Astrocyte (in vitro differentiated cells and primary cell): ENCODE results near the gene CPPED1. TPM values are rescaled to one million over a fixed set of nuclear protein-coding genes. Genes with fewer than 3 reads are reported as not detected.

Experiments
- DNase-seq: peaks from one replicate; pipeline ENCODE4 v3.0.0-alpha.2; 2010; ENCODE audit warnings: low read depth
- FAIRE-seq: peaks from 2 replicates; lab custom pipeline; 2011; peaks lifted over from hg19 to GRCh38; lab: Jason Lieb, UNC
- H2AFZ ChIP-seq: 2 replicates; pipeline ENCODE4 v1.6.0; 2012; ENCODE audit warnings: low read depth, low read length, inconsistent platforms
- H3K27ac ChIP-seq: 2 replicates; pipeline ENCODE4 v1.5.1; 2011; ENCODE audit warnings: low read depth, low read length, inconsistent platforms
- H3K27me3 ChIP-seq: 2 replicates; pipeline ENCODE4 v1.6.0; 2011; ENCODE audit warnings: low read length, inconsistent platforms; ENCODE audit not compliant: insufficient read depth
- H3K36me3 ChIP-seq: 2 replicates; pipeline ENCODE4 v1.5.1; 2011; ENCODE audit warnings: low read length, inconsistent platforms; ENCODE audit not compliant: insufficient read depth
- H3K4me1 ChIP-seq: 2 replicates; pipeline ENCODE4 v1.5.1; 2011; ENCODE audit warnings: low read length, inconsistent platforms; ENCODE audit not compliant: insufficient read depth
- H3K4me2 ChIP-seq: 2 replicates; pipeline ENCODE4 v1.6.0; 2012; ENCODE audit warnings: low read length, inconsistent platforms
- H3K4me3 ChIP-seq: 2 replicates; pipeline ENCODE4 v1.5.1; 2011; ENCODE audit warnings: low read depth, mild to moderate bottlenecking, low read length, inconsistent platforms; ENCODE audit not compliant: insufficient read depth
- H3K79me2 ChIP-seq: 2 replicates; pipeline ENCODE4 v1.6.0; 2012; ENCODE audit warnings: mild to moderate bottlenecking, low read length, inconsistent platforms; ENCODE audit not compliant: insufficient read depth
- H3K9ac ChIP-seq: 2 replicates; pipeline ENCODE4 v1.6.0; 2012; ENCODE audit warnings: mild to moderate bottlenecking, low read length, inconsistent platforms
- H3K9me3 ChIP-seq: 2 replicates; pipeline ENCODE4 v1.5.1; 2012; ENCODE audit warnings: low read depth, mild to moderate bottlenecking, low read length, inconsistent platforms; ENCODE audit not compliant: insufficient read depth
- H4K20me1 ChIP-seq: 2 replicates; pipeline ENCODE4 v1.6.0; 2012; ENCODE audit warnings: low read length, inconsistent platforms; ENCODE audit not compliant: insufficient read depth
- H3K27ac Mint-ChIP-seq: one replicate; pipeline ENCODE4 v1.8.0; 2021; ENCODE audit warnings: mild to moderate bottlenecking, mixed read lengths; ENCODE audit not compliant: unreplicated experiment
- H3K27me3 Mint-ChIP-seq: one replicate; pipeline ENCODE4 v1.8.0; 2021; ENCODE audit warnings: low read depth, mixed read lengths; ENCODE audit not compliant: unreplicated experiment
- H3K36me3 Mint-ChIP-seq: one replicate; pipeline ENCODE4 v1.8.0; 2021; ENCODE audit warnings: low read depth, mixed read lengths; ENCODE audit not compliant: unreplicated experiment
- H3K4me1 Mint-ChIP-seq: one replicate; pipeline ENCODE4 v1.8.0; 2021; ENCODE audit warnings: low read depth, mixed read lengths; ENCODE audit not compliant: unreplicated experiment
- H3K4me3 Mint-ChIP-seq: one replicate; pipeline ENCODE4 v1.8.0; 2021; ENCODE audit warnings: mild to moderate bottlenecking, moderate library complexity, mixed read lengths; ENCODE audit not compliant: unreplicated experiment
- H3K9me3 Mint-ChIP-seq: one replicate; pipeline ENCODE4 v1.8.0; 2021; ENCODE audit warnings: mild to moderate bottlenecking, mixed read lengths; ENCODE audit not compliant: unreplicated experiment
- CTCF ChIP-seq: IDR thresholded peaks from 2 replicates; pipeline ENCODE4 v1.5.1; 2011; ENCODE audit warnings: low read depth, mild to moderate bottlenecking, inconsistent platforms, low read length, moderate library complexity; ENCODE audit not compliant: insufficient read depth
- EZH2 ChIP-seq: IDR thresholded peaks from 2 replicates; pipeline ENCODE4 v1.6.1; 2012; ENCODE audit warnings: mild to moderate bottlenecking, low read length, inconsistent platforms; ENCODE audit not compliant: insufficient read depth
- total RNA-seq: library from RNA; stranded (reverse); gene quantifications from 2 replicates; pipeline ENCODE4 v1.2.1, GENCODE V29; 2021

CPPED1 gene
- total RNA-seq, 1 donor from 2014 or later, result 28.5 TPM

GRCh38 chr16:12723681-12724080 is 80.0 kb downstream of the CPPED1 start:
- Histone ChIP-seq H3K79me2 (peaks cover 3% of the 10 kb centered on the region), H3K27me3 (no peaks in the 10 kb centered on the region), H3K4me1 (peaks cover 3% of the 10 kb centered on the region), H3K9me3 (no peaks in the 10 kb centered on the region), H3K36me3 (no peaks in the 10 kb centered on the region), H3K4me2 (no peak overlapping the region), H3K4me3 (no peak overlapping the region), H4K20me1 (no peaks in the 10 kb centered on the region), H3K27ac (no peak overlapping the region), H2AFZ (no peak overlapping the region), H3K9ac (no peak overlapping the region)
- Mint-ChIP-seq H3K4me3 (no peak overlapping the region), H3K27me3 (no peaks in the 10 kb centered on the region), H3K9me3 (peaks cover 4% of the 10 kb centered on the region), H3K27ac (no peak overlapping the region), H3K36me3 (peaks cover 9% of the 10 kb centered on the region), H3K4me1 (peaks cover 4% of the 10 kb centered on the region)
- no peak for FAIRE-seq
- no peak for DNase-seq
- TF ChIP-seq CTCF (no peak), EZH2 (no peak)

GRCh38 chr16:12721841-12722421 is 81.8 kb downstream of the CPPED1 start:
- Mint-ChIP-seq H3K4me3 (no peak overlapping the region), H3K9me3 (peaks cover 4% of the 10 kb centered on the region), H3K4me1 (no peaks in the 10 kb centered on the region), H3K27ac (no peak overlapping the region), H3K36me3 (peaks cover 9% of the 10 kb centered on the region), H3K27me3 (no peaks in the 10 kb centered on the region)
- H3K36me3 ChIP-seq, result no peaks in the 10 kb centered on the region
- peaks cover 2% of the 10 kb centered on the region for H3K79me2 ChIP-seq
- H3K27ac ChIP-seq, result no peak overlapping the region
- H3K4me3 ChIP-seq, result no peak overlapping the region
- no peaks in the 10 kb centered on the region for H3K27me3 ChIP-seq
- H4K20me1 ChIP-seq, result no peaks in the 10 kb centered on the region
- H3K4me2 ChIP-seq, result no peak overlapping the region
- H2AFZ ChIP-seq, result no peak overlapping the region
- H3K4me1 ChIP-seq, result no peaks in the 10 kb centered on the region
- no peak overlapping the region for H3K9ac ChIP-seq
- H3K9me3 ChIP-seq, result no peaks in the 10 kb centered on the region
- FAIRE-seq (no peak), DNase-seq (no peak)
- no peak for TF ChIP-seq EZH2
- no peak for TF ChIP-seq CTCF

- TF ChIP-seq EZH2 (no peak), CTCF (no peak)
- peaks cover 4% of the 10 kb centered on the region for H3K9me3 Mint-ChIP-seq
- Histone ChIP-seq H3K9ac (no peak overlapping the region), H2AFZ (no peak overlapping the region), H3K27me3 (no peaks in the 10 kb centered on the region), H3K79me2 (no peaks in the 10 kb centered on the region), H3K4me1 (no peaks in the 10 kb centered on the region), H4K20me1 (no peaks in the 10 kb centered on the region), H3K9me3 (no peaks in the 10 kb centered on the region), H3K4me2 (no peak overlapping the region), H3K27ac (no peak overlapping the region), H3K4me3 (no peak overlapping the region), H3K36me3 (no peaks in the 10 kb centered on the region)
- peaks cover 8% of the 10 kb centered on the region for H3K36me3 Mint-ChIP-seq
- FAIRE-seq (no peak), DNase-seq (no peak)
- no peak overlapping the region for H3K4me3 Mint-ChIP-seq
- H3K4me1 Mint-ChIP-seq, result no peaks in the 10 kb centered on the region
- no peak overlapping the region for H3K27ac Mint-ChIP-seq
- no peaks in the 10 kb centered on the region for H3K27me3 Mint-ChIP-seq
Measured at GRCh38 chr16:12719972-12720371, 83.7 kb downstream of the CPPED1 start.
